GM23248 (cell line): ENCODE data around the gene BCAS1. TPM values are rescaled to one million over a fixed set of nuclear protein-coding genes. Genes with fewer than 3 reads are reported as not detected.

Experiments used
- DNase-seq: peaks from one replicate; pipeline ENCODE4 v3.0.0-alpha.2; 2015
- H2AFZ ChIP-seq: fragments of 200-600 bp; sonication (generic); 2 replicates; pipeline ENCODE4 v1.6.1; 2016; ENCODE audit warnings: antibody characterized with exemption
- H3F3A ChIP-seq: fragments of 200-600 bp; sonication (generic); 2 replicates; pipeline ENCODE4 v1.6.1; 2016; ENCODE audit warnings: mild to moderate bottlenecking, antibody characterized with exemption, mixed run types; ENCODE audit not compliant: insufficient read depth
- H3K27ac ChIP-seq: fragments of 200-600 bp; sonication (generic); 2 replicates; pipeline ENCODE4 v1.5.1; 2016; ENCODE audit warnings: mild to moderate bottlenecking
- H3K27me3 ChIP-seq: fragments of 200-600 bp; sonication (generic); replicated peaks from 2 replicates; pipeline ENCODE4 v1.6.1; 2016; ENCODE audit warnings: mild to moderate bottlenecking; ENCODE audit not compliant: insufficient read depth
- H3K36me3 ChIP-seq: fragments of 200-600 bp; sonication (generic); 2 replicates; pipeline ENCODE4 v1.6.1; 2016; ENCODE audit warnings: low read depth, mild to moderate bottlenecking
- H3K4me1 ChIP-seq: fragments of 200-600 bp; sonication (generic); 2 replicates; pipeline ENCODE4 v1.6.1; 2016; ENCODE audit warnings: mild to moderate bottlenecking; ENCODE audit not compliant: insufficient read depth
- H3K4me2 ChIP-seq: fragments of 200-600 bp; sonication (generic); one replicate; pipeline ENCODE4 v1.6.1; 2016; ENCODE audit warnings: mild to moderate bottlenecking; ENCODE audit not compliant: unreplicated experiment
- H3K4me3 ChIP-seq: fragments of 200-600 bp; sonication (generic); 2 replicates; pipeline ENCODE4 v1.5.1; 2016; ENCODE audit warnings: mild to moderate bottlenecking
- H3K79me2 ChIP-seq: fragments of 200-600 bp; sonication (generic); 2 replicates; pipeline ENCODE4 v1.6.1; 2016; ENCODE audit warnings: mild to moderate bottlenecking; ENCODE audit not compliant: insufficient read depth
- H3K9ac ChIP-seq: fragments of 200-600 bp; sonication (generic); 2 replicates; pipeline ENCODE4 v1.6.1; 2016; ENCODE audit warnings: mild to moderate bottlenecking
- H3K9me2 ChIP-seq: fragments of 200-600 bp; sonication (generic); 2 replicates; pipeline ENCODE4 v1.6.1; 2016; ENCODE audit warnings: mixed run types, mild to moderate bottlenecking, moderate library complexity; ENCODE audit not compliant: insufficient read depth
- H3K9me3 ChIP-seq: fragments of 200-600 bp; sonication (generic); one replicate; pipeline ENCODE4 v1.6.1; 2017; ENCODE audit warnings: low read depth
- H4K20me1 ChIP-seq: fragments of 200-600 bp; sonication (generic); 2 replicates; pipeline ENCODE4 v1.6.0; 2016; ENCODE audit not compliant: insufficient read depth
- EZH2 ChIP-seq: fragments of 200-600 bp; sonication (generic); IDR thresholded peaks from 2 replicates; pipeline ENCODE4 v1.6.1; 2018; ENCODE audit warnings: antibody characterized with exemption, mild to moderate bottlenecking; ENCODE audit not compliant: insufficient read depth, poor library complexity, severe bottlenecking
- EZH2phosphoT487 ChIP-seq: fragments of 200-600 bp; sonication (generic); IDR thresholded peaks from 2 replicates; pipeline ENCODE4 v1.6.1; 2018; ENCODE audit warnings: antibody characterized with exemption, moderate library complexity, mild to moderate bottlenecking, low read depth; ENCODE audit not compliant: insufficient read depth
- WGBS, 2 experiments: methylation state at CpG; one replicate each; pipeline ENCODE4 v1.1.6; 2015 to 2017; ENCODE audit warnings: low lambda C conversion rate in 2 of 2, low coverage in 1 of 2; ENCODE audit errors: missing lambda C conversion rate in 2 of 2; 5-methylcytosine and 5-hydroxymethylcytosine counted together
- in situ Hi-C: fragments of 300-500 bp; cut with MboI; formaldehyde crosslinking; loops from 2 replicates; pipeline ENCODE4 v1.15.0; 2020
- polyA plus RNA-seq: library from polyadenylated mRNA; unstranded; fragments of >200 nt; fragmentation: Nextera tagmentation; extraction: Ambion mirVana; gene quantifications from 2 replicates; pipeline ENCODE4 v1.2.1, GENCODE V29; 2016
- total RNA-seq: library from RNA; depleted of rRNA; stranded (reverse); fragments of >200 nt; shearing (Covaris generic); gene quantifications from 2 replicates; pipeline ENCODE4 v1.2.3, GENCODE V29; 2014

BCAS1 gene
- total and polyA plus RNA-seq, 2 experiments from 2014 or later, result 0.41 TPM; not detected in 1

DNA sequence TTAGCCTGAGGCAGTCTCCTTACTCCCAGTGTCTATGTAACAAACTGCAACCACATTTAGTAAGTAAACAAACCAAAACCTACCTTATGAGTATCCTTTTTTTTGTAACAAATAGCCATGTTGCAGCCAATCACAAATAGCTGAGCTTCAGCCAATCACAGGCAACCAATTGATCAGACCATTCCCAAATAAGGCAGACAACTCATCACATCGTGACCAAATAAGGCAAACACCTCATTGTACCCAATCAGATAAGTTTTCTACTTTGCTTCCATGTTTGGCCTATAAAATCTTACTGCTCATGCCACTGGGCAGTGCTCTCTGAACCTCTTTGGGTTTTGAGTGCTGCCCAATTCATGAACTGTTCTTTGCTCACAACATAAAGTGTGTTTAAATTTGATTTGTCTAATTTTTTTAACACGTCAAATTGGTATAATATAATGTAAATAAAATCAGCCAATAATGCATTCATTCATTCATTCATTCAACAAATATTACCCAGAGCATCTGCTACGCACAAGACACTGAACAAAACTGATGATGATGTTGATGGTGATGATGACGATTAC, 117.8 kb downstream of the BCAS1 start:
- H3K27ac ChIP-seq, result no peak overlapping the region
- TF ChIP-seq EZH2phosphoT487 (no peak), EZH2 (no peak)
- no peak overlapping the region for H3K4me3 ChIP-seq
- in situ Hi-C loops, result loop anchor here (25.0 kb wide), 1 partner anchor 235 kb away; no protein-coding TSS in a partner anchor
- no peaks in the 10 kb centered on the region for H3K27me3 ChIP-seq
- no peaks in the 10 kb centered on the region for H3K9me3 ChIP-seq
- no peak overlapping the region for H3K4me2 ChIP-seq
- no peak for DNase-seq
- H3F3A ChIP-seq, result peaks cover 35% of the 10 kb centered on the region
- H2AFZ ChIP-seq, result no peak overlapping the region
- H3K9ac ChIP-seq, result no peak overlapping the region
- H3K36me3 ChIP-seq, result no peaks in the 10 kb centered on the region
- no peaks in the 10 kb centered on the region for H3K79me2 ChIP-seq
- WGBS, 2 experiments, result 94 to 98% methylated on average over 4 of the region's 4 CpGs
- no peaks in the 10 kb centered on the region for H3K9me2 ChIP-seq
- no peaks in the 10 kb centered on the region for H4K20me1 ChIP-seq
- peaks cover 34% of the 10 kb centered on the region for H3K4me1 ChIP-seq

DNA sequence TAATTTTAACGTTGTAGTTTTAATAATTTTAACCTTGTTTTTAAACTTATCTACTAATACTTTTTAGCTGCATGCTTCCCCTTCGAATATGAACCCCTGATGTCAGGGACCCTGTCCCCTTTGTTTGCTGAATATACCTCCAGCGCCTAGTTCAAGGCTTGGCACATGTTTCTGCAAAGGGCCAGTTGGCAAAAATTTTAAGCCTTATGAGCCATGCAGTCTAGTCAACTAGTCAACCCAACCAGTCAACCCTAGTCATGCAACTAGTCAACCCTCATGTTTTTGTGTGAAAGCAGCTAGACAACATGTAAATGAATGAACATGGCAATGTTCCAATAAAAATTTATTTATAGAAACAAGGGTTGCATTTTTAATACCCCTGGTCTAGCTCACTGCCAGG, 119.8 kb downstream of the BCAS1 start:
- TF ChIP-seq EZH2phosphoT487 (no peak), EZH2 (no peak)
- DNase-seq, result no peak
- H3K9me2 ChIP-seq, result no peaks in the 10 kb centered on the region
- H3K27ac ChIP-seq, result peak overlapping the region; percentile 88; the same call in 1 of the 2 replicates
- peaks cover 27% of the 10 kb centered on the region for H3F3A ChIP-seq
- H3K4me3 ChIP-seq, result no peak overlapping the region
- no peaks in the 10 kb centered on the region for H3K9me3 ChIP-seq
- 55 to 65% methylated on average over 3 of the region's 3 CpGs for WGBS, 2 experiments
- no peaks in the 10 kb centered on the region for H3K27me3 ChIP-seq
- H3K4me1 ChIP-seq, result peaks cover 24% of the 10 kb centered on the region
- peak overlapping the region; percentile 8 for H3K4me2 ChIP-seq
- in situ Hi-C loops, result loop anchor here (25.0 kb wide), 1 partner anchor 237 kb away; no protein-coding TSS in a partner anchor
- H3K36me3 ChIP-seq, result no peaks in the 10 kb centered on the region
- no peak overlapping the region for H2AFZ ChIP-seq
- H4K20me1 ChIP-seq, result no peaks in the 10 kb centered on the region
- H3K9ac ChIP-seq, result peak overlapping the region; percentile 55; the same call in 1 of the 2 replicates
- no peaks in the 10 kb centered on the region for H3K79me2 ChIP-seq

DNA sequence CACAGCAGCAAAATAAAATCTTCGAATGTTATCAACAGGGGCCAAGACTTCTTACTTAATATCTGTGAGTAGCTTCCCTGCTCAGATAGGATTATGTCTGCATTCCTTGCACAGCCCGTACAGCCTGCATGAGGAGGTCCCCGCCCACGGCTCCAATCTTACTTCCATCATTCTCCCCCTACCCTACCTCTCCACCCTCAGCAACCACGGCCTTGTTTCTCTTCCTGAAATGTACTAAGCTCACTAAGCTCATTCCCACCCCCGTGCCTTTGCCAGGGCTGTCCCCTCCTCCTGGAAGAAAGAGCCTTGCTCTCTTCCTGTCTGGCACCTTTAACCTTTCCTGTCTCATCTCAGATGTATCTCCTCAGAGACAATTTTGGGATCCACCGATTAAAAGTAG, 120.4 kb downstream of the BCAS1 start:
- Histone ChIP-seq H3K4me3 (no peak overlapping the region), H3K4me2 (peak overlapping the region; percentile 69), H3K9ac (peak overlapping the region; percentile 55), H3K9me3 (no peaks in the 10 kb centered on the region), H3K27ac (peak overlapping the region; percentile 88), H3K27me3 (no peaks in the 10 kb centered on the region), H3F3A (peaks cover 27% of the 10 kb centered on the region), H3K9me2 (no peaks in the 10 kb centered on the region), H4K20me1 (no peaks in the 10 kb centered on the region), H3K4me1 (peaks cover 24% of the 10 kb centered on the region), H3K79me2 (no peaks in the 10 kb centered on the region), H2AFZ (peak overlapping the region; percentile 54; the same call in 1 of the 2 replicates), H3K36me3 (no peaks in the 10 kb centered on the region)
- 52 to 61% methylated on average over 6 to 7 of the region's 7 CpGs for WGBS, 2 experiments
- DNase-seq, result peak; percentile 43
- in situ Hi-C loops, result loop anchor here (25.0 kb wide), 1 partner anchor 237 kb away; no protein-coding TSS in a partner anchor
- TF ChIP-seq EZH2, result no peak
- no peak for TF ChIP-seq EZH2phosphoT487

DNA sequence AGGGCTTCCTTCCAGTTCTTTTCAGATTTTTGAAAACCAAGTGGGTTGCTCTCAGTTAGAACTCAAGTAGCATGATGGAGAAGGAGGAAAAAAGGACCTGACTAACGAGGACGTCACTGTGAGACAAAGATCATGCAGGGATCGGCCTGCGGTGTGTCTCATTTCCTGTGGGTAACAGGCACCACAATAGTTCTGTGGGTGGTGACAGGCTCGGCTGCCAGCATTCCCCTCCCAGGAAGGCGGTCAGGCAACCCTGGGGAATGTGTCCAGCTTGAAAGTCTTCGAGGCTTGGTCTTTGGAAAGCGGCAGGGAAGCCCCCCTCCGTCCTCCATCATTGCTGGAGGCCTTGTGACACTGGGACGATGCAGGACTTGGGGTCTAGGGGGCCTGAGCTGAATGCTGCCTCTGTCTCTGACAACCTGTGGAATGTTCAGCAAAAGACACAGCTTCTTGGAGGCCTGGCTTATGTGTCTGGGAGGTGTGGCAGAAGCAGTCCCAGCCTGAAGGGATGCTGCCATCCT, 121.0 kb downstream of the BCAS1 start:
- peaks cover 24% of the 10 kb centered on the region for H3K4me1 ChIP-seq
- H3K79me2 ChIP-seq, result no peaks in the 10 kb centered on the region
- peak; percentile 98 for DNase-seq
- H3F3A ChIP-seq, result peaks cover 27% of the 10 kb centered on the region
- no peaks in the 10 kb centered on the region for H3K27me3 ChIP-seq
- TF ChIP-seq EZH2phosphoT487 (peak; percentile 82), EZH2 (no peak)
- in situ Hi-C loops, result no loop called here
- H3K4me3 ChIP-seq, result no peak overlapping the region
- H3K9ac ChIP-seq, result peak overlapping the region; percentile 55
- H3K9me2 ChIP-seq, result no peaks in the 10 kb centered on the region
- peak overlapping the region; percentile 69 for H3K4me2 ChIP-seq
- no peaks in the 10 kb centered on the region for H3K9me3 ChIP-seq
- WGBS, 2 experiments, result 0% methylated on average over 10 of the region's 10 CpGs
- H4K20me1 ChIP-seq, result no peaks in the 10 kb centered on the region
- peak overlapping the region; percentile 54 for H2AFZ ChIP-seq
- H3K27ac ChIP-seq, result peak overlapping the region; percentile 88
- H3K36me3 ChIP-seq, result no peaks in the 10 kb centered on the region
